GM23338 (cell line): Measurements from ENCODE around the gene TMEM45A. TPM values are rescaled to one million over a fixed set of nuclear protein-coding genes. Genes with fewer than 3 reads are reported as not detected.
A peak's percentile ranks its signal among the peaks of the same experiment; 100 is the strongest.

ENCODE experiments used
- ATAC-seq: fragments of 200-7000 bp; cut with Tn5 transposase; 3 replicates; pipeline ENCODE4 v1.9.1; 2020
- DNase-seq: peaks from one replicate; pipeline ENCODE4 v3.0.0-alpha.2; 2015; ENCODE audit warnings: low spot score
- H2AFZ ChIP-seq: fragments of 200-600 bp; sonication (generic); 2 replicates; pipeline ENCODE4 v1.8.0; 2016; ENCODE audit warnings: antibody characterized with exemption, mild to moderate bottlenecking, moderate library complexity
- H3F3A ChIP-seq: fragments of 200-600 bp; sonication (generic); replicated peaks from 2 replicates; pipeline ENCODE4 v1.8.0; 2017; ENCODE audit warnings: antibody characterized with exemption, mixed run types, low read depth
- H3K27ac ChIP-seq: fragments of 200-600 bp; sonication (generic); 2 replicates; pipeline ENCODE4 v1.6.1; 2016; ENCODE audit warnings: low read depth
- H3K27me3 ChIP-seq: fragments of 200-600 bp; sonication (generic); 2 replicates; pipeline ENCODE4 v1.8.0; 2016; ENCODE audit warnings: mild to moderate bottlenecking, mixed run types, moderate library complexity; ENCODE audit not compliant: insufficient read depth
- H3K36me3 ChIP-seq: fragments of 200-600 bp; sonication (generic); 2 replicates; pipeline ENCODE4 v1.8.0; 2016; ENCODE audit warnings: mild to moderate bottlenecking; ENCODE audit not compliant: insufficient read depth
- H3K4me1 ChIP-seq: fragments of 200-600 bp; sonication (generic); 2 replicates; pipeline ENCODE4 v1.8.0; 2016; ENCODE audit warnings: mild to moderate bottlenecking, moderate library complexity; ENCODE audit not compliant: insufficient read depth
- H3K4me2 ChIP-seq: fragments of 200-600 bp; sonication (generic); 2 replicates; pipeline ENCODE4 v1.7.1; 2017; ENCODE audit warnings: mixed run types
- H3K4me3 ChIP-seq: fragments of 200-600 bp; sonication (generic); 2 replicates; pipeline ENCODE4 v1.6.1; 2016; ENCODE audit warnings: mixed run types
- H3K79me2 ChIP-seq: fragments of 200-600 bp; sonication (generic); replicated peaks from 2 replicates; pipeline ENCODE4 v1.8.0; 2017; ENCODE audit warnings: mild to moderate bottlenecking; ENCODE audit not compliant: insufficient read depth
- H3K9me2 ChIP-seq: fragments of 200-600 bp; sonication (generic); 2 replicates; pipeline ENCODE4 v1.8.0; 2017; ENCODE audit not compliant: insufficient read depth
- H4K20me1 ChIP-seq: fragments of 200-600 bp; sonication (generic); replicated peaks from 2 replicates; pipeline ENCODE4 v1.8.0; 2017; ENCODE audit warnings: mild to moderate bottlenecking; ENCODE audit not compliant: insufficient read depth
- H3K27ac Mint-ChIP-seq: 2 replicates; pipeline ENCODE4 v1.8.0; 2020; ENCODE audit warnings: inconsistent platforms, mild to moderate bottlenecking, moderate library complexity, mixed read lengths
- H3K27me3 Mint-ChIP-seq: 3 replicates; pipeline ENCODE4 v1.8.0; 2022; ENCODE audit warnings: low read depth, mild to moderate bottlenecking, moderate library complexity, mixed read lengths, inconsistent platforms; ENCODE audit not compliant: insufficient read depth, poor library complexity
- H3K36me3 Mint-ChIP-seq: 3 replicates; pipeline ENCODE4 v1.8.0; 2021; ENCODE audit warnings: low read depth, mild to moderate bottlenecking, inconsistent platforms, moderate library complexity, mixed read lengths
- H3K4me1 Mint-ChIP-seq: 3 replicates; pipeline ENCODE4 v1.8.0; 2020; ENCODE audit warnings: mild to moderate bottlenecking, inconsistent platforms, mixed read lengths
- H3K4me3 Mint-ChIP-seq: 3 replicates; pipeline ENCODE4 v1.8.0; 2021; ENCODE audit warnings: moderate library complexity, mild to moderate bottlenecking, inconsistent platforms, mixed read lengths
- H3K9me3 Mint-ChIP-seq: 3 replicates; pipeline ENCODE4 v1.8.0; 2020; ENCODE audit warnings: moderate library complexity, mild to moderate bottlenecking, inconsistent platforms, mixed read lengths
- CREB1 ChIP-seq: fragments of 250-450 bp; sonication (Bioruptor Pico); IDR thresholded peaks from 2 replicates; pipeline ENCODE4 v1.5.0; 2020; ENCODE audit warnings: low read depth, mild to moderate bottlenecking, moderate library complexity
- NANOG ChIP-seq: IDR thresholded peaks from 2 replicates; pipeline ENCODE4 v1.6.1; 2016; ENCODE audit warnings: antibody characterized with exemption, borderline replicate concordance
- STAT1 ChIP-seq: IDR thresholded peaks from one replicate; pipeline ENCODE4 v1.6.1; 2016; ENCODE audit warnings: antibody characterized with exemption; ENCODE audit not compliant: unreplicated experiment
- ZNF114 ChIP-seq: fragments of 250-450 bp; sonication (Bioruptor Pico); IDR thresholded peaks from 2 replicates; pipeline ENCODE4 v1.5.0; 2020; ENCODE audit warnings: mild to moderate bottlenecking, moderate library complexity
- ZNF331 ChIP-seq: fragments of 250-450 bp; sonication (Bioruptor Pico); IDR thresholded peaks from 2 replicates; pipeline ENCODE4 v1.5.0; 2020; ENCODE audit warnings: low read depth, mild to moderate bottlenecking, moderate library complexity
- polyA plus RNA-seq: library from polyadenylated mRNA; unstranded; fragments of >200 nt; fragmentation: Nextera tagmentation; extraction: Ambion mirVana; gene quantifications from 2 replicates; pipeline ENCODE4 v1.2.1, GENCODE V29; 2016
- total RNA-seq: library from RNA; depleted of rRNA; stranded (reverse); fragments of >200 nt; shearing (Covaris generic); gene quantifications from 2 replicates; pipeline ENCODE4 v1.2.3, GENCODE V29; 2014
- TF ChIP-seq, protein P1 (sequence below): IDR thresholded peaks from one replicate; pipeline ENCODE4 v1.6.1; 2018; ENCODE audit warnings: antibody characterized with exemption; ENCODE audit not compliant: unreplicated experiment
- TF ChIP-seq, protein P2 (sequence below): fragments of 250-450 bp; sonication (Bioruptor Pico); IDR thresholded peaks from 2 replicates; pipeline ENCODE4 v1.5.0; 2020; ENCODE audit warnings: mild to moderate bottlenecking, moderate library complexity
- TF ChIP-seq, protein P3 (sequence below): IDR thresholded peaks from 2 replicates; pipeline ENCODE4 v1.6.1; 2016; ENCODE audit warnings: antibody characterized with exemption

Gene TMEM45A
- total and polyA plus RNA-seq, 2 experiments from 2014 or later, result 6.5 to 12.7 TPM

DNA sequence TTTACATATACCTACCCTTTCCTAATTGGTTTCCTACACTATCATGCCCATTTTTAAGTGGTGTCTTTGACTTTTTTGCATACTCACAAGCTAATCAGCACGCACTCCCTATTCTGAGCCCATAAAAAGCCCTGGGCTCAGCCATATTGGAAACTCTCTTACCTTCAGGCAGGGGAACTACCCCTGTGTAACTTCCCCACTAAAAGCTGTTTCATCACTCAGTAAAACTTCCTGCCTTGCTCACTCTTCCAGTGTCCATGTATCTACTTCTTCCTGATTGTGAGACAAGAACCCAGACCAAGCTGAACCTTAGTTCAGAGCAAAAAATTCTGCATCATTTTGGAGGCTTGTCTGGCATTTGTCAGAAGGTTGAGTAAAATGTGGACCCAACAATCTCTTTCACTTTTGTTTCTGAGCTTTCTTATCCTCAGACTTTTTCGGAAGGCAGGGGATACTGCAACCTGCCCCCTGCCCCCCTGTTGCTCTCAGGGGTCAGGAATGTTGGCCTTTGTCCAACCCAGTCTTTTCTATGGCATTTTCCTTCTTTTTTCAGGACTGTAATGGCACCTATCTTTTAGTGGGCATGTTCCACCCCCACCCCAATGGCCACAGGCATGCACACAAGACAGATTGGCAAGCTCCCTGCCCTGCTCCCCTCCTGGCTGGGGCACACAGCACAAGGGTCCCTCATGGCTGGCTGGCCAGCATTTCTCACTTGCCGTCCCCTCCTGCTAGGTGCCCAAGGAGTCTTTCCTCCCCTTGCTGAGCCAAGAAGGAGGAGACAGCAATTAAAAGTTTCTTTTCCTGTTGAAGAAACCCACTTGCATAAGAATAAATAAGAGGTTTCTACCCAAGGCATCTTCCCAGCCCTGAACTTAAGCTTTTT, 26.3 kb upstream of the TMEM45A start:
- Histone ChIP-seq H3K4me2 (no peak overlapping the region), H3K79me2 (no peaks in the 10 kb centered on the region), H2AFZ (peak overlapping the region; percentile 75; the same call in 1 of the 2 replicates), H3K4me3 (no peak overlapping the region), H3K4me1 (no peaks in the 10 kb centered on the region), H3F3A (no peaks in the 10 kb centered on the region), H3K27ac (no peak overlapping the region), H3K9me2 (no peaks in the 10 kb centered on the region), H3K27me3 (no peaks in the 10 kb centered on the region), H3K36me3 (peaks cover 10% of the 10 kb centered on the region; the same call in 1 of the 2 replicates), H4K20me1 (no peaks in the 10 kb centered on the region)
- H3K27me3 Mint-ChIP-seq, result no peaks in the 10 kb centered on the region
- TF ChIP-seq STAT1, result no peak
- TF ChIP-seq ZNF331 (CRISPR knock-in tag), result no peak
- TF ChIP-seq, protein P1, sequence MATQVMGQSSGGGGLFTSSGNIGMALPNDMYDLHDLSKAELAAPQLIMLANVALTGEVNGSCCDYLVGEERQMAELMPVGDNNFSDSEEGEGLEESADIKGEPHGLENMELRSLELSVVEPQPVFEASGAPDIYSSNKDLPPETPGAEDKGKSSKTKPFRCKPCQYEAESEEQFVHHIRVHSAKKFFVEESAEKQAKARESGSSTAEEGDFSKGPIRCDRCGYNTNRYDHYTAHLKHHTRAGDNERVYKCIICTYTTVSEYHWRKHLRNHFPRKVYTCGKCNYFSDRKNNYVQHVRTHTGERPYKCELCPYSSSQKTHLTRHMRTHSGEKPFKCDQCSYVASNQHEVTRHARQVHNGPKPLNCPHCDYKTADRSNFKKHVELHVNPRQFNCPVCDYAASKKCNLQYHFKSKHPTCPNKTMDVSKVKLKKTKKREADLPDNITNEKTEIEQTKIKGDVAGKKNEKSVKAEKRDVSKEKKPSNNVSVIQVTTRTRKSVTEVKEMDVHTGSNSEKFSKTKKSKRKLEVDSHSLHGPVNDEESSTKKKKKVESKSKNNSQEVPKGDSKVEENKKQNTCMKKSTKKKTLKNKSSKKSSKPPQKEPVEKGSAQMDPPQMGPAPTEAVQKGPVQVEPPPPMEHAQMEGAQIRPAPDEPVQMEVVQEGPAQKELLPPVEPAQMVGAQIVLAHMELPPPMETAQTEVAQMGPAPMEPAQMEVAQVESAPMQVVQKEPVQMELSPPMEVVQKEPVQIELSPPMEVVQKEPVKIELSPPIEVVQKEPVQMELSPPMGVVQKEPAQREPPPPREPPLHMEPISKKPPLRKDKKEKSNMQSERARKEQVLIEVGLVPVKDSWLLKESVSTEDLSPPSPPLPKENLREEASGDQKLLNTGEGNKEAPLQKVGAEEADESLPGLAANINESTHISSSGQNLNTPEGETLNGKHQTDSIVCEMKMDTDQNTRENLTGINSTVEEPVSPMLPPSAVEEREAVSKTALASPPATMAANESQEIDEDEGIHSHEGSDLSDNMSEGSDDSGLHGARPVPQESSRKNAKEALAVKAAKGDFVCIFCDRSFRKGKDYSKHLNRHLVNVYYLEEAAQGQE, result no peak
- no peak overlapping the region for H3K4me3 Mint-ChIP-seq
- no peak overlapping the region for H3K27ac Mint-ChIP-seq
- ATAC-seq, result no peak
- no peak for DNase-seq
- no peaks in the 10 kb centered on the region for H3K4me1 Mint-ChIP-seq
- peaks cover 45% of the 10 kb centered on the region for H3K9me3 Mint-ChIP-seq
- peaks cover 31% of the 10 kb centered on the region for H3K36me3 Mint-ChIP-seq

DNA sequence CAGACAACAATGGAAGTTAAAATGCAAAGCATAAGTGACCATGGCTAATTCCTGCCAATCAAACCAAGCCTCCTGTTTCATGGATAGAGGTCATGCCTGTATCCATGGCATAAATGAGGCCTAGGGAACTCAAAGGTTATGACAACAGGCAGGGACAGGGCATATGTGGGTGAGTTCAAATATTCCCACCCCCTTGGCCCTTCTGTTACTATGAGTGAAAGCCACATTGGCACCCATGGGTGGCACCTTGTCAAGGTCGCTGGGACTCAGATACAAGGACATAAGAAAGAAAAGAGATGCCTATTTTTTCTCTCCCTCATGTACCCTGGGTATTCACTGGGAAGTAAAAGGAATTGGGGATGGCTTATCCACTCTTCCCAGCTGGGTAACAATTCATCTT, 25.3 kb upstream of the TMEM45A start:
- Mint-ChIP-seq H3K4me1 (no peaks in the 10 kb centered on the region), H3K27ac (no peak overlapping the region), H3K36me3 (peaks cover 33% of the 10 kb centered on the region), H3K9me3 (peaks cover 51% of the 10 kb centered on the region), H3K4me3 (no peak overlapping the region), H3K27me3 (no peaks in the 10 kb centered on the region)
- Histone ChIP-seq H3K4me1 (no peaks in the 10 kb centered on the region), H3K27ac (no peak overlapping the region), H3K9me2 (no peaks in the 10 kb centered on the region), H2AFZ (no peak overlapping the region), H4K20me1 (no peaks in the 10 kb centered on the region), H3K36me3 (peaks cover 10% of the 10 kb centered on the region; the same call in 1 of the 2 replicates), H3K27me3 (no peaks in the 10 kb centered on the region), H3K79me2 (no peaks in the 10 kb centered on the region), H3K4me2 (no peak overlapping the region), H3F3A (no peaks in the 10 kb centered on the region), H3K4me3 (no peak overlapping the region)
- no peak for ATAC-seq
- TF ChIP-seq ZNF331 (CRISPR knock-in tag) (no peak), STAT1 (no peak), ZNF114 (CRISPR knock-in tag) (no peak), CREB1 (CRISPR knock-in tag) (no peak), NANOG (no peak)
- TF ChIP-seq, protein P2, sequence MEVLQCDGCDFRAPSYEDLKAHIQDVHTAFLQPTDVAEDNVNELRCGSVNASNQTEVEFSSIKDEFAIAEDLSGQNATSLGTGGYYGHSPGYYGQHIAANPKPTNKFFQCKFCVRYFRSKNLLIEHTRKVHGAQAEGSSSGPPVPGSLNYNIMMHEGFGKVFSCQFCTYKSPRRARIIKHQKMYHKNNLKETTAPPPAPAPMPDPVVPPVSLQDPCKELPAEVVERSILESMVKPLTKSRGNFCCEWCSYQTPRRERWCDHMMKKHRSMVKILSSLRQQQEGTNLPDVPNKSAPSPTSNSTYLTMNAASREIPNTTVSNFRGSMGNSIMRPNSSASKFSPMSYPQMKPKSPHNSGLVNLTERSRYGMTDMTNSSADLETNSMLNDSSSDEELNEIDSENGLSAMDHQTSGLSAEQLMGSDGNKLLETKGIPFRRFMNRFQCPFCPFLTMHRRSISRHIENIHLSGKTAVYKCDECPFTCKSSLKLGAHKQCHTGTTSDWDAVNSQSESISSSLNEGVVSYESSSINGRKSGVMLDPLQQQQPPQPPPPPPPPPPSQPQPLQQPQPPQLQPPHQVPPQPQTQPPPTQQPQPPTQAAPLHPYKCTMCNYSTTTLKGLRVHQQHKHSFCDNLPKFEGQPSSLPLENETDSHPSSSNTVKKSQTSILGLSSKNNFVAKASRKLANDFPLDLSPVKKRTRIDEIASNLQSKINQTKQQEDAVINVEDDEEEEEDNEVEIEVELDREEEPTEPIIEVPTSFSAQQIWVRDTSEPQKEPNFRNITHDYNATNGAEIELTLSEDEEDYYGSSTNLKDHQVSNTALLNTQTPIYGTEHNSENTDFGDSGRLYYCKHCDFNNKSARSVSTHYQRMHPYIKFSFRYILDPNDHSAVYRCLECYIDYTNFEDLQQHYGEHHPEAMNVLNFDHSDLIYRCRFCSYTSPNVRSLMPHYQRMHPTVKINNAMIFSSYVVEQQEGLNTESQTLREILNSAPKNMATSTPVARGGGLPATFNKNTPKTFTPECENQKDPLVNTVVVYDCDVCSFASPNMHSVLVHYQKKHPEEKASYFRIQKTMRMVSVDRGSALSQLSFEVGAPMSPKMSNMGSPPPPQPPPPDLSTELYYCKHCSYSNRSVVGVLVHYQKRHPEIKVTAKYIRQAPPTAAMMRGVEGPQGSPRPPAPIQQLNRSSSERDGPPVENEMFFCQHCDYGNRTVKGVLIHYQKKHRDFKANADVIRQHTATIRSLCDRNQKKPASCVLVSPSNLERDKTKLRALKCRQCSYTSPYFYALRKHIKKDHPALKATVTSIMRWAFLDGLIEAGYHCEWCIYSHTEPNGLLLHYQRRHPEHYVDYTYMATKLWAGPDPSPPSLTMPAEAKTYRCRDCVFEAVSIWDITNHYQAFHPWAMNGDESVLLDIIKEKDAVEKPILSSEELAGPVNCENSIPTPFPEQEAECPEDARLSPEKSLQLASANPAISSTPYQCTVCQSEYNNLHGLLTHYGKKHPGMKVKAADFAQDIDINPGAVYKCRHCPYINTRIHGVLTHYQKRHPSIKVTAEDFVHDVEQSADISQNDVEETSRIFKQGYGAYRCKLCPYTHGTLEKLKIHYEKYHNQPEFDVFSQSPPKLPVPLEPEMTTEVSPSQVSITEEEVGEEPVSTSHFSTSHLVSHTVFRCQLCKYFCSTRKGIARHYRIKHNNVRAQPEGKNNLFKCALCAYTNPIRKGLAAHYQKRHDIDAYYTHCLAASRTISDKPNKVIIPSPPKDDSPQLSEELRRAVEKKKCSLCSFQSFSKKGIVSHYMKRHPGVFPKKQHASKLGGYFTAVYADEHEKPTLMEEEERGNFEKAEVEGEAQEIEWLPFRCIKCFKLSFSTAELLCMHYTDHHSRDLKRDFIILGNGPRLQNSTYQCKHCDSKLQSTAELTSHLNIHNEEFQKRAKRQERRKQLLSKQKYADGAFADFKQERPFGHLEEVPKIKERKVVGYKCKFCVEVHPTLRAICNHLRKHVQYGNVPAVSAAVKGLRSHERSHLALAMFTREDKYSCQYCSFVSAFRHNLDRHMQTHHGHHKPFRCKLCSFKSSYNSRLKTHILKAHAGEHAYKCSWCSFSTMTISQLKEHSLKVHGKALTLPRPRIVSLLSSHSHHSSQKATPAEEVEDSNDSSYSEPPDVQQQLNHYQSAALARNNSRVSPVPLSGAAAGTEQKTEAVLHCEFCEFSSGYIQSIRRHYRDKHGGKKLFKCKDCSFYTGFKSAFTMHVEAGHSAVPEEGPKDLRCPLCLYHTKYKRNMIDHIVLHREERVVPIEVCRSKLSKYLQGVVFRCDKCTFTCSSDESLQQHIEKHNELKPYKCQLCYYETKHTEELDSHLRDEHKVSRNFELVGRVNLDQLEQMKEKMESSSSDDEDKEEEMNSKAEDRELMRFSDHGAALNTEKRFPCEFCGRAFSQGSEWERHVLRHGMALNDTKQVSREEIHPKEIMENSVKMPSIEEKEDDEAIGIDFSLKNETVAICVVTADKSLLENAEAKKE (CRISPR knock-in tag), result no peak
- TF ChIP-seq, protein P3, sequence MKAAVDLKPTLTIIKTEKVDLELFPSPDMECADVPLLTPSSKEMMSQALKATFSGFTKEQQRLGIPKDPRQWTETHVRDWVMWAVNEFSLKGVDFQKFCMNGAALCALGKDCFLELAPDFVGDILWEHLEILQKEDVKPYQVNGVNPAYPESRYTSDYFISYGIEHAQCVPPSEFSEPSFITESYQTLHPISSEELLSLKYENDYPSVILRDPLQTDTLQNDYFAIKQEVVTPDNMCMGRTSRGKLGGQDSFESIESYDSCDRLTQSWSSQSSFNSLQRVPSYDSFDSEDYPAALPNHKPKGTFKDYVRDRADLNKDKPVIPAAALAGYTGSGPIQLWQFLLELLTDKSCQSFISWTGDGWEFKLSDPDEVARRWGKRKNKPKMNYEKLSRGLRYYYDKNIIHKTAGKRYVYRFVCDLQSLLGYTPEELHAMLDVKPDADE, result no peak
- DNase-seq, result no peak
